Raji (cell line): ENCODE data around the gene SF3B5.
A peak's percentile ranks its signal among the peaks of the same experiment; 100 is the strongest.

Source experiments
- POLR2A ChIP-seq: IDR thresholded peaks from 2 replicates; pipeline ENCODE4 v1.6.1; 2011; ENCODE audit warnings: low read depth, low read length, control low read depth; ENCODE audit not compliant: insufficient read depth

The SF3B5 gene

DNA sequence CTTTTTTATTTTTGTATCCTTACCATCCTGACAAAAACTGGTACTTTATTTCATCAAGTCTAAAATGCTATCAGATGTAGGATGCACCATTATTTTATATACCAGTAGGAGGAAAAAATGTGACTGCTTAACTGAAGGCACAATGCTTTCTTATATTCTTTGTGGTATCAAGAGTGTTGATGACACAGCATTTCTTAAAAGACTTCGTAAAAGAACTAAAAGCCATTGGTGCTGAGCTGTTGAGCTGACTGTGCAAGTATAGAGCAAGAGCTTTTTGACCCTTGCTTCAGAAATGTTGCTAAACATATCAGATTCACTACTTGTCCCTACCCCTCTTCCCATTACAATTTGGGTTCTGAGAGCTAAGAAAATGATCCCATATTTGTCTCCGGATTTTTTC, 17.5 kb downstream of the SF3B5 start:
- no peak for TF ChIP-seq POLR2A

DNA sequence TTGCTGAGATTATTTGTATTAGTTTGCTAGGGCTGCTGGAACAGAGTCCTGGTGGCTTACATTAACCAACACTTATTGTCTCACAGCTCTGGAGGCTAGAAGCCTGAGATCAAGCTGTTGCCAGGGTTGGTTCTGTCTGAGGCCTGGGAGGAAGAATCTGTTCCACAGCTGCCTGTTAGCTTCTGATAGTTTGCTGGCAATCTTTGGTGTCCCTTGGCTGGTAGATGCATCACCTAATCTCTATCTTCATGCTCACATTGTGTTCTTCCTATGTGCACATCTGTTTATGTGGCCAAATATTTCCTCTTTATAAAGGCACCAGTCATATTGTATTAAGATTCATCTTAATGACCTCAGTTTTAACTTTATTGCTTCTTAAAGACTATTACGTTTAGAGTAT, 19.5 kb downstream of the SF3B5 start:
- no peak for TF ChIP-seq POLR2A

DNA sequence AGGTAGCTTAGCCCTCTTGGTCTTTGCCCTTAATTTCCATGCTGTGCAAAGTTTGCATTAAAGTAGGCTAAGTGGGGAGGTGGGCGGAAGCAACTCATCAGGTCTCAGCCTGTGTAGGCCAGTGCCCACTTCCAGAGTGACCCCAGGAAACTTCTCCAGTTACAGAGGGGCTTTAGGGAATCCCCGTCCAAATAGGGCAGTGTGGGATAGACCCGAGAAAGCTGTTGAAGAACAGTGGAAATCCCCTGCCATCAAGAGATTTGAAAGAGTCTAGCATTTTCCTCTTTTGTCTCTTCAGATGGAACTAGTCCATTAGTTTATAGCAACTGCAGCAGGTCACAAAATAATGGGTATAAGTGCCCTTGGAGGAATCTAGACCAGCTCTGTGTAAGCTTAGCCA, 20.2 kb downstream of the SF3B5 start:
- no peak for TF ChIP-seq POLR2A

DNA sequence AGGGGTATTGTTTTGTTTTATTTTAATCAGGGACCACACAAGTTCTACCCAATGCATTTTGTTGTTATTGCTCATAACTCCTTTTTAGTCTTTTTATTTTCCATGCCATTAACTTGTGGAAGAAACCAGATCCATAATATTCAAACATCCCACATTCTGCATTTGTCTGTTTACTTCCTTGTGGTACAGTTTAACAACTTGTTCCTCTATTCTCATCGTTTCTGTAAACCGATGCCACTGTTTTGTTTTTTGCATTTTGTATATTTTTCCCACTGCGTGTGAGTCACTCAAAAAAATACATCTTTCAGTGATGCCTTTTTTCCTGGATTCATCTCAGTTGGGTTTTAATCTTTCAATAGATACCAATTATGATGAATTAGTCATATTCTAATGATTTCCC, 22.3 kb downstream of the SF3B5 start:
- TF ChIP-seq POLR2A: no peak

DNA sequence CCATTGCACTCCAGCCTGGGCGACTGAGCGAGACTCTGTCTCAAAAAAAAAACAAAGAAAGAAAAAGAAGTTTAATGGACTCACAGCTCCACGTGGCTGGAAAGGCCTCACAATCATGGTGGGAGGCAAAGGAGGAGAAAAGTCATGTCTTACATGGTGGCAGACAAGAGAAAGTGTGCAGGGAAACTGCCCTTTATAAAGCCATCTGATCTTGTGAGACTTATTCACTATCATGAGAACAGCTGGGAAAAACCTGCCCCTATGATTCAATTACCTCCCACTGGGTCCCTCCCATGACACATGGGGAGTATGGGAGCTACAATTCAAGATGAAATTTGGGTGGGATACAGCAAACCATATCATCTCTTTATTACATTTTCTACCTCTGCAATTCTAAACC, 25.9 kb downstream of the SF3B5 start:
- no peak for TF ChIP-seq POLR2A

DNA sequence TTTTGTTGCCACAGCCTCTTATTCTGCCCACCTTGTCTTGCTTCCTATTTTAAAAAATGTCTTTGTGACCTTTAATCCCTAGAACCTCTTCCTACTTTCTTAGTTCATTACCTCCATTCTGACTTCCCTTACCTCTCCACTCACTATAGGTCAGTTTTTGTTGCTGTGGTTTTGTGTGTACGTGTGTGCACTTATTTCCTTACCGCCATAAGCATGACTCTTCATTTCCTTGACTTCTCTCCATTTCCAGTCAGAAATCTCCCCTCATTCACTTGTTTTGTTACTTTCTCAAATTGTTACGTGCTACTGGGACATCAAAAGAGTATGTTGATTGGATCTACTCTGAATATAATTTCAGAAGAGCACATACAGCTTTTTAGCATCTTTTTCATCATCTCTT, 26.6 kb downstream of the SF3B5 start:
- TF ChIP-seq POLR2A: no peak

DNA sequence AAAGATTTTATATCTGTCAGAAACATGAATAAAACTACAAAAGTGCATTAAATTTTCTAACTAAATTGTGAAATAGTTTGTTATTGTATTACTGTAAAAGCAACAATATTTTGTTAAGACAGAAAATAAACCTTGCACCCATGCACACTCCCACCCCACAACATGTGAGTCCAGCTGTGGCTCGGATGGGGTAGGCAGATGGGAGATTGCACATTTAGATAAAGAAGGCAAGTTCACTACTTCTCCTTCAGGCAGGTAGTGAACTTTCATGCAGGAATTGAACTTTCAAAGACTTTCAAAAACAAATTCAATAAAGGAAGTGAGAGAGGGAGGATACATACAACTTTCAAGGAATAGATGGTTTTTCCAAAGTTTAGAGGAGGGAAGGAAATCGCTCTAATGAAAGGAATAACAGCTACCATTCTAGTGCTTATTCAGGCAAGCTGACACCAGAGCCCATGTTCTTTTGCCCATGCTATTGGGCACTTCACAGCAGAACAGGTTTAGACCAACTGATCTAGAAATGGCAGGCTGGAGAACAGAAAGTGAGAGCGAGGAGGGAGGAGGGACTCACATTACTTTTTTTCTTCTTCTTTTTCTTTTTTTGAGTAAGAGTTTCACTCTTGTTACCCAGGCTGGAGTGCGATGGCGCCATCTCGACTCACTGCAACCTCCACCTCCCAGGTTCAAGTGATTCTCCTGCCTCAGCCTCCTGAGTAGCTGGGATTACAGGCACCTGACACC, 28.5 kb downstream of the SF3B5 start:
- no peak for TF ChIP-seq POLR2A

DNA sequence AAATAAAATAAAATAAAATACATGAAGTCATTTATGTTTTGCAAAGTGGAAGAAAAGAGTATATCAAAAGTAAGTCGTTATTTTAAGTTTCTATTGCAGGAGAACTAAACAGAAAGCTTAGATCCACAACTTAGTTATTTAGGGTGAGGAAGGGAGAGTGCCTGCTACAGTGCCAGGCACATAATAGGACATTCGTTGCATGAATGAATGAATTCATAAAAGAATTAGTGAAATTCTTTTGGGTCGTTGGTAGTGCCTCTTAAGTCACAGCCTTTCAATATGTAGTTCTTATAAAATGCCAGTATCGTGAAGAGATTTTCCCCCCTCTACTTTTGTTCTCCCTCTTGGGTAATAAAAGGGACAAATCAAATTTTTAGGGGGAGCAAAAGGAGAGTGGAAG, 29.1 kb downstream of the SF3B5 start:
- no peak for TF ChIP-seq POLR2A

DNA sequence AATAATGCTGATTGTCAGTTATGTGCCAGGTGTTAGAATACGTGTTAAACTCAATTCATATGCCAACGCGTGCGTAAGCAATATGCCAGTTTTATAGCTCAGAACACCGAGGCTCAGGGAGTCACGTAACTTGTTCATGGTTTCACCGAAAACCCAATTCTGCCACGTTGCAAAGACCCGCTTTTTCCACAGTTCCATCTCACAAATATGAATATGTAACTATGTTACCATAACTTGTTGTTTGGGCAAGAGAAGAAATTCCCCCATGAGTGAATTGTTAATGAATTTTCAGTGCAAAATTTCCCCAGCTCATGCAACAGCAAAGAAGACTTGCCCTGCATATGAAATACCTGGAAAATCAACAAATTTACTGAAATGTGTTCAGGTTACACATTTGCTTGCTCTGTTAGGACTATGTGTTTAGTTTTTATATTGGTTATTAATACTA, 30.1 kb downstream of the SF3B5 start:
- TF ChIP-seq POLR2A: no peak

DNA sequence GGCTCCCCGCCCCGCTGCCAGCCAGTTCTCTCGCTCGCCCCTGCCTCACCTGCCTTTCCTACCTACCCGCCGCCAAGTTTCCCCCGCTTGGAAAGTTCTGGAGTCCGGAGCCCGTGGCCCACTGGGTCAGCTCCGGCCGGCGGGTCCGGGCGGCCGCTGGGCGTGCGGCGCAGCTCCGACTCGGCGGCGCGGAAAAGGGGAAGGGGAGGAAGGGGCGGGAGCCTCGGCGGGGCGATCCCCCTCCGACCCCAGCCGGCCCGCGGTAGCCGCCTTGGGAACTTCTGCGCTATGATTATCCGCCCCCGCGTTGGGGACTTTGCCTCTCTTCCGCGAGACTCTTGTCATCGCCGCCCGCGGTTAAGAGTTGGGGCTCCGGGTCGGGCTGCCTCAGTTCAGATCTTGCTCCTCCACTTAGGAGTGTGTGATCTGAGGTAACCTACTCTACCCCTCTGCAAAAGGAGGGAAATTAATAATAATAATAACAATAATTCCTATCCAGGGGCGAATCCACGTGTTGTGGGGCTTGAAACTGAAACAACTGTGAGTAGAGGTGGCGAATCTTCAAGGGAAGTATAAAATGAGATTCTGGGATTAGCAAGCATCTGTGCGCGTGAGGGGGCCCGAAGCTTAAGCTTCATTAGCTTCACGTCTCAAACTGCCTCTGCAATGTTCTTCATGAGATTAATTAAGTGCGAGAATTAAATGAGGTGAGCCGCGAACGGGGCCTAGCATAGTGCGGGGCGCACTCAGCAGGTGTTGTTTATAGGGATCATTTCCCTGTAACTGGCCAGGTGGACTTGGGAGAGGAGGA, 30.8 kb downstream of the SF3B5 start:
- TF ChIP-seq POLR2A: no peak

DNA sequence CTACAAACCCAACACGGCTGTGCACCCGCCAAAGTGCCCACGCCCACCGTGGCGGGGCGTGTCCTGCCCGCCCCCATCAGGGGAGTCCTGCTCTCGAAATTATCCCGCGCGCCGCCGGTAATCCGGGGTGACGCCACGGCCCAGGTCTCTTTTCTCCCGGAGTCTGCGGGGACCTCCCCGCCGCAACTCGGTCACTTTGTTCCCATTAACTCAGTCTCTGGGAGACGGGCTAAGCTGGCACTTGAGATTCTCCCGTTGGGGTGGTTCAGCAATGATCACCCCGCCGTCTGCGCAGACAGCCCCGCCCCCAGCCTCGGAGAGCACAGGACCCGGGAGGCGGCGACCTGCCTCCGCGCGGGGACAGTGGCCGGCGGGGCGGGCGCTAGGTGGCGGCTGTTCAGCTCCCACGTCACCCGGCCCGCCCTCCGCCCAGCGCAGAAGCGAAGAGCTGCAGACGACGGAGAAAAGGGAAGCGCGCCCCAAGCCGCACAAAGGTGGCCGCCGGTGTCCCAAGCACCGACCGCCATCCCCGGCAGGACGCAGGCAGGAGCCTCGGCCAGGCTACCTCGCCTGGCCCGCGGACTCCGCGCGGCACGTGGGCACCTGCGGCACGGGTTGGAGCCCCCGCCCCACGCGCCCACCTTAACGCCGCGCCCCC, 31.5 kb downstream of the SF3B5 start:
- peak; percentile 77 for TF ChIP-seq POLR2A

DNA sequence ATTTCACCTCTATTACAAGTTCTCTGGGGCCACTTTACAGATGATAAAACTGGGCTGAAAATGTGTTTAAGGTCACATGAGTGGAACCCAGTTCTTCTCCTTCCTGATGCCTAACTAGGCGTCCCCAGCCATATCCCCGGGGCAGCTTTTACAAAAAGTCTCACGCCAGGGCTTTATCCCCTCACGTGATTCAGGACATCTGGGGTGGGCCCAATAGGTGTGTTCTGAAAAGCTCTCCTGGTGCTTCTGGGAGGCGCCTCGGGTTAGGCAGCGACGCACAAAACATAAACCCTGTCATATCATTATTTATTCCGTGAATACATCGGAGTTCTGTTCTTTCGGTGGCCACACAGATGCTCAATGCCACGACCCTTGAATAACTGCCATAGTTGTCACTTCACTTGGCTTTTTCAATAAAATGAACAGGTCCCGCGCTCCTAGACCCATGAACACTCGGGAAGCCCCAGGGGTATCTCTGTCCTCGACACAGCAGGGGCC, 32.1 kb downstream of the SF3B5 start:
- no peak for TF ChIP-seq POLR2A

DNA sequence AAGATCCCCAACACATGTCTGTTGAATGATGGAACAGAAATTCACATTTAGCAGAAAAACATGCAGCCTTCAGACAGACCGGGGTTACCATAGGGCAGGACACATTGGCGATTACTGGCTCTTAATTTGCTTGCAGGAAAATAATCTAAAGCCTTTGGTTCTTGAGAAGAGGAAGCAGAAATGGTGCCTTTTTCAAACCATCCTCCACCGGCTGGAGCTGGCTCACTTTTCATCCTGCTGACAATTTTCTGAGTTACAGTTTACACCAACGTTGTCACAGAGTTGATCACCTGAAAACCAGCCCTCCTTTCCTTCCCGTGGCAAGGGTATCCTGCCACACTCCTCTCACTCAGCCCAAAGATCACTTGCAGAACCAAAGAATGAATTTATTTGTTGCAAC, 32.6 kb downstream of the SF3B5 start:
- no peak for TF ChIP-seq POLR2A

DNA sequence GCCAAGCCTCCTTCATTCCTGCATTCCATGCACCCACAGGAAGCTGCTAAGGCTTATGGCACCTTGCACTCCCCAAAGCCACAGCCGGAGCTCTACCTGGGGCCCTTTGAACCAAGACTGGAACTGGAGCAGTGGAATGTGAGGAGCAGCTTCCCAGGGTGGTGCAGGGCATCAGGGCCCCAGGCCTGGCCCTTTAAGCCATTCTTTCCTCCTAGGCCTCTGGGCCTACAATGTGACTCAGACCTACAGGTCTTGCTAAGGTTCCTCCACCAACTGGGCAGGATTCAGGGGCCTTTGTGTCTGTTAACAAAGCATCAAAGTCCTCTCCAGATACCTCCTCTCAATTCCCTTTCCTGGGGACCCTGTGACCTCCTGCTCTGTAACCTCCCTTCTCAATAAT, 36.2 kb downstream of the SF3B5 start:
- no peak for TF ChIP-seq POLR2A

DNA sequence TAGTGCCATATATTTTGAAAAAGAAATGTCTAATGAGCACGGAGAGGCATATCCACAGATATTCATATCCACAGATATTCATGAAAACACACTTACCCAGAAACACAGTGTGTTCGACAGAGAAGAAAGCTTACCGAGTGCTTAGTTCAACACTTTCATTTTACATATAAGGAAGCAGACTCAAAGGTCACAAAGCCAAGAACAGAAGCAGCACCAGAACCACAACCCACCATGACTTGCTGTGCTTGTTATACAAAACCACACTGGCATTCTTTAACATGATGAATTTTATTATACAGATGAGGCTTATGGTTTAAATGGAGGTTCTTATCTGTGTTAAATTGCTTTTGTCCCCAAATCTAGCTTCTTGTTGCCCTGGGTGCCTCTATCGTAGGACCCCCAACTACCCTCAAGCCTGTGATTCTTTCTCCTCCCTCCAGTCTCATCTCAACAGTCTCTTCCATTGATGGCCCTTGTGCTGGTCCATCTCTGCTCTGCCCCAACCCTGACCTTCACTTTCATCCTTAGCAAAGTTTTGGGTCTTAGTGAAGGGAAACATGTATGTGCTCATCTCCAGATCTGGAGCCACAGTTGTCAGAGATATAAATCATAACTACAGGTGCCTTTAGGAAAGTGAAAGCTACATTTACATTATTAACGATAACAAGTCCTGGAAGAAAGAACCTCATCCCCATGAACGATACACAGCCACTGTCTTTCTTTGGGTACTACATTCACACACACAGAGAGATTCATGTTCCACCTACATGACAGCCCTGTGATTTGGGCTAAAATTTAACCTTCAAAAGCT, 40.0 kb downstream of the SF3B5 start:
- no peak for TF ChIP-seq POLR2A
